ENCODE data around the gene C1QTNF2.

GRCh38 chr5:160360310-160360709 is 10.1 kb downstream of the C1QTNF2 start:
- TF ChIP-seq MAFK (IDR thresholded peaks at IDR 0.05; ENCODE audit: low read depth, low read length) (no peak), POLR2A (IDR thresholded peaks at IDR 0.05; ENCODE audit: low read depth, low read length) (no peak), SMC3 (IDR thresholded peaks at IDR 0.05; ENCODE audit: low read depth, low read length) (no peak), CEBPB (IDR thresholded peaks at IDR 0.05; ENCODE audit: low read depth, low read length) (no peak), USF2 (IDR thresholded peaks at IDR 0.05; ENCODE audit: low read depth, low read length) (no peak), MXI1 (IDR thresholded peaks at IDR 0.05; ENCODE audit: borderline replicate concordance, low read depth, low read length) (no peak), RFX5 (IDR thresholded peaks at IDR 0.05; ENCODE audit: low read depth, low read length) (no peak), MAZ (IDR thresholded peaks at IDR 0.05; ENCODE audit: borderline replicate concordance, low read depth, low read length) (no peak)
- TF ChIP-seq, protein P1, sequence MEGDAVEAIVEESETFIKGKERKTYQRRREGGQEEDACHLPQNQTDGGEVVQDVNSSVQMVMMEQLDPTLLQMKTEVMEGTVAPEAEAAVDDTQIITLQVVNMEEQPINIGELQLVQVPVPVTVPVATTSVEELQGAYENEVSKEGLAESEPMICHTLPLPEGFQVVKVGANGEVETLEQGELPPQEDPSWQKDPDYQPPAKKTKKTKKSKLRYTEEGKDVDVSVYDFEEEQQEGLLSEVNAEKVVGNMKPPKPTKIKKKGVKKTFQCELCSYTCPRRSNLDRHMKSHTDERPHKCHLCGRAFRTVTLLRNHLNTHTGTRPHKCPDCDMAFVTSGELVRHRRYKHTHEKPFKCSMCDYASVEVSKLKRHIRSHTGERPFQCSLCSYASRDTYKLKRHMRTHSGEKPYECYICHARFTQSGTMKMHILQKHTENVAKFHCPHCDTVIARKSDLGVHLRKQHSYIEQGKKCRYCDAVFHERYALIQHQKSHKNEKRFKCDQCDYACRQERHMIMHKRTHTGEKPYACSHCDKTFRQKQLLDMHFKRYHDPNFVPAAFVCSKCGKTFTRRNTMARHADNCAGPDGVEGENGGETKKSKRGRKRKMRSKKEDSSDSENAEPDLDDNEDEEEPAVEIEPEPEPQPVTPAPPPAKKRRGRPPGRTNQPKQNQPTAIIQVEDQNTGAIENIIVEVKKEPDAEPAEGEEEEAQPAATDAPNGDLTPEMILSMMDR (conservative IDR thresholded peaks at IDR 0.05; ENCODE audit: low read depth, low read length) = no peak
